ENCODE measurements around the gene SREBF2. TPM values are rescaled to one million over a fixed set of nuclear protein-coding genes. Genes with fewer than 3 reads are reported as not detected.
A peak's percentile ranks its signal among the peaks of the same experiment; 100 is the strongest.

The SREBF2 gene
- total and polyA plus RNA-seq, 9 of the 15 experiments (the other 6 are each of a cell fraction or from before 2014, with no cell fraction given): 1.1 to 84.2 (median 26.9) TPM

DNA sequence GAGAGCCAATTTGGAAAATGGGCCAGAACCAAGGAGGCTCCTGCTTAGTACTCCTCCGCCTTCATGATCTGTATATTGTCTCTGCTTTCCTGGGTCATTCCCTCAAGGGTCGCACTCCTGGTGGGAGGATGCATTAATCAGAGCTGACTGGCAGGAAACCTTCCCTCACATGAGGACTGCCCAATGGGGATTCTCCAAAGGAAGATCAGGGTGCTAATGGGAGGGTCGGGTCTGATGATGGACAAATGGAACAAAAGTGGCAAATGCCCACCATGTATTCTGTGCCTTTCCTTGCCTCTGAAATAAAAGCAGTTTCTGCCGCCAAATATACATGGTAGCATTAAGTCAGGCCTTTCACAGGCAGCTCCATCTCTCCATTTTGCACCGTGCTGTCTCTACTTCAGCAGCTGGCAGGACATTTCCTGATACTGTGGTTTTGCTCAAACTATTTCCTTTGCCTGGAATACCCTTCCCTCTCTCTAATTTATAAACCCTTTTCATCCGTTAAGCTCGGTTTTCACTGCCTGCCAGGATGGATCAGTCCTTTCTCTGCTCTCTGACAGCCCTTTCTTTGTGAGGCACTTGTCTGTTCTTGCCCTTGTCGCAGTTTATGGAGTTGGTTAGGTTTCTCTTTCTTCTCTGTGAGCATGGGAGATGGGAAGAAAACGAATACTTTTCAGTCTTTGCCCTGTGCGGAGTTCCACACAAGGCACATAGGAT lies 13.5 kb downstream of the SREBF2 start:
- H3K27me3 ChIP-seq (ENCODE audit: control insufficient read depth in 2 of 2, insufficient read depth in 2 of 2, low read length in 2 of 2): no peaks in the 10 kb centered on the region
- no peak overlapping the region for H2AFZ ChIP-seq (ENCODE audit: low read depth, low read length)
- intact Hi-C loops (cut with micrococcal nuclease): no loop called here
- H3K4me2 ChIP-seq (ENCODE audit: insufficient read depth, low read length): peak overlapping the region; percentile 57
- H3K36me3 ChIP-seq (ENCODE audit: control insufficient read depth, insufficient read depth, low read length): peaks cover 48% of the 10 kb centered on the region
- CTCF ChIA-PET (ENCODE audit: low intra/inter-chr PET ratio): no interaction called here
- H3K79me2 ChIP-seq (ENCODE audit: control insufficient read depth, insufficient read depth, low read length): peaks cover 97% of the 10 kb centered on the region
- H3K9me1 ChIP-seq (ENCODE audit: control insufficient read depth, insufficient read depth, low read length): peaks cover 20% of the 10 kb centered on the region
- no TSS peak for BruUV-seq (replicated peaks)
- TF ChIP-seq ZNF175 (CRISPR knock-in tag; IDR thresholded peaks at IDR 0.05; ENCODE audit: low read depth) (0 out of 2 replicates have a peak, but pooled peaks have one; percentile 5), BRCA1 (IDR thresholded peaks at IDR 0.05) (no peak), BRCA1 (CRISPR knock-in tag; IDR thresholded peaks at IDR 0.05) (no peak), ZFX (CRISPR knock-in tag; IDR thresholded peaks at IDR 0.05) (peak; percentile 23; the same call in 1 of the 2 replicates), ELF1 (tag; IDR thresholded peaks at IDR 0.05) (0 out of 2 replicates have a peak, but pooled peaks have one; percentile 2), MTA3 (IDR thresholded peaks at IDR 0.05; ENCODE audit: borderline replicate concordance) (0 out of 2 replicates have a peak, but pooled peaks have one; percentile 2)
- TF ChIP-seq, protein P1, sequence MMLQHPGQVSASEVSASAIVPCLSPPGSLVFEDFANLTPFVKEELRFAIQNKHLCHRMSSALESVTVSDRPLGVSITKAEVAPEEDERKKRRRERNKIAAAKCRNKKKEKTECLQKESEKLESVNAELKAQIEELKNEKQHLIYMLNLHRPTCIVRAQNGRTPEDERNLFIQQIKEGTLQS (IDR thresholded peaks at IDR 0.05): no peak
- TF ChIP-seq, protein P1 (CRISPR knock-in tag; conservative IDR thresholded peaks at IDR 0.05): no peak
- TF ChIP-seq, protein P2, sequence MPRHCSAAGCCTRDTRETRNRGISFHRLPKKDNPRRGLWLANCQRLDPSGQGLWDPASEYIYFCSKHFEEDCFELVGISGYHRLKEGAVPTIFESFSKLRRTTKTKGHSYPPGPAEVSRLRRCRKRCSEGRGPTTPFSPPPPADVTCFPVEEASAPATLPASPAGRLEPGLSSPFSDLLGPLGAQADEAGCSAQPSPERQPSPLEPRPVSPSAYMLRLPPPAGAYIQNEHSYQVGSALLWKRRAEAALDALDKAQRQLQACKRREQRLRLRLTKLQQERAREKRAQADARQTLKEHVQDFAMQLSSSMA (CRISPR knock-in tag; IDR thresholded peaks at IDR 0.05): no peak
- TF ChIP-seq, protein P3, sequence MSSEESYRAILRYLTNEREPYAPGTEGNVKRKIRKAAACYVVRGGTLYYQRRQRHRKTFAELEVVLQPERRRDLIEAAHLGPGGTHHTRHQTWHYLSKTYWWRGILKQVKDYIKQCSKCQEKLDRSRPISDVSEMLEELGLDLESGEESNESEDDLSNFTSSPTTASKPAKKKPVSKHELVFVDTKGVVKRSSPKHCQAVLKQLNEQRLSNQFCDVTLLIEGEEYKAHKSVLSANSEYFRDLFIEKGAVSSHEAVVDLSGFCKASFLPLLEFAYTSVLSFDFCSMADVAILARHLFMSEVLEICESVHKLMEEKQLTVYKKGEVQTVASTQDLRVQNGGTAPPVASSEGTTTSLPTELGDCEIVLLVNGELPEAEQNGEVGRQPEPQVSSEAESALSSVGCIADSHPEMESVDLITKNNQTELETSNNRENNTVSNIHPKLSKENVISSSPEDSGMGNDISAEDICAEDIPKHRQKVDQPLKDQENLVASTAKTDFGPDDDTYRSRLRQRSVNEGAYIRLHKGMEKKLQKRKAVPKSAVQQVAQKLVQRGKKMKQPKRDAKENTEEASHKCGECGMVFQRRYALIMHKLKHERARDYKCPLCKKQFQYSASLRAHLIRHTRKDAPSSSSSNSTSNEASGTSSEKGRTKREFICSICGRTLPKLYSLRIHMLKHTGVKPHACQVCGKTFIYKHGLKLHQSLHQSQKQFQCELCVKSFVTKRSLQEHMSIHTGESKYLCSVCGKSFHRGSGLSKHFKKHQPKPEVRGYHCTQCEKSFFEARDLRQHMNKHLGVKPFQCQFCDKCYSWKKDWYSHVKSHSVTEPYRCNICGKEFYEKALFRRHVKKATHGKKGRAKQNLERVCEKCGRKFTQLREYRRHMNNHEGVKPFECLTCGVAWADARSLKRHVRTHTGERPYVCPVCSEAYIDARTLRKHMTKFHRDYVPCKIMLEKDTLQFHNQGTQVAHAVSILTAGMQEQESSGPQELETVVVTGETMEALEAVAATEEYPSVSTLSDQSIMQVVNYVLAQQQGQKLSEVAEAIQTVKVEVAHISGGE (CRISPR knock-in tag; IDR thresholded peaks at IDR 0.05): 0 out of 6 replicates have a peak, but pooled peaks of 1 of the 3 experiments have one; percentile 1
- TF ChIP-seq, protein P4, sequence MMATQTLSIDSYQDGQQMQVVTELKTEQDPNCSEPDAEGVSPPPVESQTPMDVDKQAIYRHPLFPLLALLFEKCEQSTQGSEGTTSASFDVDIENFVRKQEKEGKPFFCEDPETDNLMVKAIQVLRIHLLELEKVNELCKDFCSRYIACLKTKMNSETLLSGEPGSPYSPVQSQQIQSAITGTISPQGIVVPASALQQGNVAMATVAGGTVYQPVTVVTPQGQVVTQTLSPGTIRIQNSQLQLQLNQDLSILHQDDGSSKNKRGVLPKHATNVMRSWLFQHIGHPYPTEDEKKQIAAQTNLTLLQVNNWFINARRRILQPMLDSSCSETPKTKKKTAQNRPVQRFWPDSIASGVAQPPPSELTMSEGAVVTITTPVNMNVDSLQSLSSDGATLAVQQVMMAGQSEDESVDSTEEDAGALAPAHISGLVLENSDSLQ (IDR thresholded peaks at IDR 0.05): peak; percentile 50
- in situ Hi-C loops (cut with MboI): no loop called here
- peak in 3 of 4 experiments; percentile 16 to 66 (median 62) for DNase-seq (ENCODE audit: extremely low read depth in 1 of 4, low spot score in 3 of 4)
- no peak for ATAC-seq
- no peak overlapping the region for H3K4me3 ChIP-seq
- 26% methylated on average over 8 of the region's 10 CpGs for WGBS (ENCODE audit: insufficient coverage, low coverage, missing lambda C conversion rate)
- peaks cover 22 to 57% of the 10 kb centered on the region in 2 experiments for H3K4me1 ChIP-seq (replicated peaks in 1 of 2; ENCODE audit: control insufficient read depth in 2 of 2, insufficient read depth in 2 of 2, low read length in 2 of 2)
- H3K9me3 ChIP-seq (replicated peaks; ENCODE audit: control insufficient read depth, insufficient read depth, low read depth, low read length): no peaks in the 10 kb centered on the region
- H4K20me1 ChIP-seq (replicated peaks; ENCODE audit: control insufficient read depth, insufficient read depth, low read length): peaks cover 54% of the 10 kb centered on the region
- FAIRE-seq: no peak
- peak overlapping the region in 1 of 2 experiments; percentile 17; a peak in 1 of 4 replicates for H3K9ac ChIP-seq (ENCODE audit: insufficient read depth in 1 of 2, low read depth in 2 of 2, low read length in 2 of 2)
- H3K27ac ChIP-seq (ENCODE audit: extremely low read depth, low read depth, low read length): peak overlapping the region; percentile 59
- POLR2A ChIA-PET: interaction anchor here (0.6 to 5.1 kb wide), 5 partner anchors 10 to 71 kb away, joined by 3 to 34 read pairs (median 4); partner anchors contain the start of gene SREBF2
